Left ventricle myocardium inferior (tissue), 1 donor: ENCODE measurements around the gene ARHGEF7. TPM values are rescaled to one million over a fixed set of nuclear protein-coding genes. Genes with fewer than 3 reads are reported as not detected.
A peak's percentile ranks its signal among the peaks of the same experiment; 100 is the strongest.
"Not testable (repeated sequence)": the region's sequence is repeated elsewhere in the genome, so short reads cannot be mapped to it uniquely, and the experiment has no call there.

Experiments
- DNase-seq: peaks from one replicate; pipeline ENCODE4 v3.0.0-alpha.2; 2020
- H3K27ac ChIP-seq: fragments of 200-600 bp; replicated peaks from 2 replicates; pipeline ENCODE4 v1.8.0; 2021
- H3K27me3 ChIP-seq: fragments of 200-600 bp; 2 replicates; pipeline ENCODE4 v1.8.0; 2021; ENCODE audit warnings: low read depth
- H3K36me3 ChIP-seq: fragments of 200-600 bp; 2 replicates; pipeline ENCODE4 v1.8.0; 2021
- H3K4me1 ChIP-seq: fragments of 200-600 bp; 2 replicates; pipeline ENCODE4 v1.8.0; 2021
- H3K4me3 ChIP-seq: fragments of 200-600 bp; 2 replicates; pipeline ENCODE4 v1.8.0; 2021; ENCODE audit warnings: mild to moderate bottlenecking, moderate library complexity
- H3K9me3 ChIP-seq: fragments of 200-600 bp; replicated peaks from 2 replicates; pipeline ENCODE4 v1.8.0; 2021
- intact Hi-C: fragments of 100-400 bp; cut with micrococcal nuclease; formaldehyde crosslinking; loops from one replicate; pipeline ENCODE4 v1.11.0; 2022
- long read RNA-seq: library from polyadenylated mRNA; unstranded; transcript quantifications from one replicate; pipeline ENCODE4 v2.0.0, GENCODE V29; 2021
- total RNA-seq: library from RNA; stranded (reverse); fragmentation: NEBNext Ultra II Directional; extraction: Animal tissue kit (Norgen Biotek cat#: 25700); gene quantifications from one replicate; pipeline ENCODE4 v1.2.1, GENCODE V29; 2021
- TF ChIP-seq, protein P1 (sequence below): fragments of 200-600 bp; IDR thresholded peaks from 2 replicates; pipeline ENCODE4 v1.8.0; 2021; ENCODE audit warnings: antibody characterized with exemption, mild to moderate bottlenecking, borderline replicate concordance
- donor health status: DM: no; HTN: yes; CAD: no; lungs with severe emphysema.

The ARHGEF7 gene, protein sequence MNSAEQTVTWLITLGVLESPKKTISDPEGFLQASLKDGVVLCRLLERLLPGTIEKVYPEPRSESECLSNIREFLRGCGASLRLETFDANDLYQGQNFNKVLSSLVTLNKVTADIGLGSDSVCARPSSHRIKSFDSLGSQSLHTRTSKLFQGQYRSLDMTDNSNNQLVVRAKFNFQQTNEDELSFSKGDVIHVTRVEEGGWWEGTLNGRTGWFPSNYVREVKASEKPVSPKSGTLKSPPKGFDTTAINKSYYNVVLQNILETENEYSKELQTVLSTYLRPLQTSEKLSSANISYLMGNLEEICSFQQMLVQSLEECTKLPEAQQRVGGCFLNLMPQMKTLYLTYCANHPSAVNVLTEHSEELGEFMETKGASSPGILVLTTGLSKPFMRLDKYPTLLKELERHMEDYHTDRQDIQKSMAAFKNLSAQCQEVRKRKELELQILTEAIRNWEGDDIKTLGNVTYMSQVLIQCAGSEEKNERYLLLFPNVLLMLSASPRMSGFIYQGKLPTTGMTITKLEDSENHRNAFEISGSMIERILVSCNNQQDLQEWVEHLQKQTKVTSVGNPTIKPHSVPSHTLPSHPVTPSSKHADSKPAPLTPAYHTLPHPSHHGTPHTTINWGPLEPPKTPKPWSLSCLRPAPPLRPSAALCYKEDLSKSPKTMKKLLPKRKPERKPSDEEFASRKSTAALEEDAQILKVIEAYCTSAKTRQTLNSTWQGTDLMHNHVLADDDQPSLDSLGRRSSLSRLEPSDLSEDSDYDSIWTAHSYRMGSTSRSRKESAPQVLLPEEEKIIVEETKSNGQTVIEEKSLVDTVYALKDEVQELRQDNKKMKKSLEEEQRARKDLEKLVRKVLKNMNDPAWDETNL
- total RNA-seq, result 35.9 TPM
- long read RNA-seq, partial matches to known transcripts, result 20 of 30 reads
- long read RNA-seq, other reads (novel, unspliced or antisense), result 10 of 30 reads

DNA sequence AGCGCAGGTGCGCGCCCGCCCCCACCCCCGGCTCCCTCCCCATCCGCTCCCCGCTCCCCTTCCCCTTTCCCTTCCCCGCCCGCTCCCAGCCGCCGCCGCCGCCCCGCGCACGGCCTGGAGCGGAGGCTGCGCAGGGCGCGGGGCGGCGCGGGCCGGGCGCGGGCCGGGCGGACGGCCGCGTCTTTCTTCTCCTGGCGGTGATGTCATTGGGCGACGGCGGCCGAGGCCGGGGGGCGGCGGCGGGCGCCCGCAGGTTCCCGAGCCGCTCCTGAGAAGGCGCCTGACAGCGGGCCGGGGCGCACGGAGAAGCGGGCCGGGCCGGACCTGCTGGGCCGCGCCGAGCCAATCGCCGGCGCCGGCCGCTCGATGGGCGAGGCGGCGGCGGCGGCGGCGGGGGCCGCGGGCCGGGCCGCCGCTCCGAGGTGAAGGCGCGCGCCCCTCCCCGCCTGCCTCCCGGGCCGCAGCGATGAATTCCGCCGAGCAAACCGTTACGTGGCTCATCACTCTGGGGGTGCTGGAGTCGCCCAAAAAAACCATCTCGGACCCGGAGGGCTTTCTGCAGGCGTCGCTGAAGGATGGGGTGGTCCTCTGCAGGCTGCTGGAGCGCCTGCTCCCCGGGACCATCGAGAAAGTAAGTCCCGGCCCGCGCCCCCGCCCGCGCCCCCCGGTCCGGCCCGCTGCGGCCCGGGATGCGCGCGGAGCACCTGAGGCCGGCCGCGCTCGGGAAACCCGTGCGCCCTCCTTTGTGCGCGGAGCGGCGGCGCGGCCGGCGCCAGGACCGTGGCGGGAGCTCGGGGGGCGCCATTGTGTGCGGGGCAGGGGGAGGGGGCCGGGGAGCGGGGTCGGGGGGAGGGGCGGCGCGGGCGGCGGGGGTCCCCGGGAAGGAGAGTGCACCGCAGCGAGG, at the start of gene ARHGEF7:
Gene ARHGEF7, plus strand, starts transcription at position 250 of the 904 bp plus-strand sequence. Its CDS starts 217 bp downstream, at position 467.
- DNase-seq, result no peak
- intact Hi-C loops, result no loop called here
- Histone ChIP-seq H3K27me3 (peaks cover 40% of the 10 kb centered on the region), H3K4me3 (peak within 1 kb of the TSS; percentile 77), H3K27ac (peak within 1 kb of the TSS; percentile 92), H3K4me1 (peaks cover 36% of the 10 kb centered on the region), H3K9me3 (no peaks in the 10 kb centered on the region), H3K36me3 (no peaks in the 10 kb centered on the region)
- TF ChIP-seq, protein P1, sequence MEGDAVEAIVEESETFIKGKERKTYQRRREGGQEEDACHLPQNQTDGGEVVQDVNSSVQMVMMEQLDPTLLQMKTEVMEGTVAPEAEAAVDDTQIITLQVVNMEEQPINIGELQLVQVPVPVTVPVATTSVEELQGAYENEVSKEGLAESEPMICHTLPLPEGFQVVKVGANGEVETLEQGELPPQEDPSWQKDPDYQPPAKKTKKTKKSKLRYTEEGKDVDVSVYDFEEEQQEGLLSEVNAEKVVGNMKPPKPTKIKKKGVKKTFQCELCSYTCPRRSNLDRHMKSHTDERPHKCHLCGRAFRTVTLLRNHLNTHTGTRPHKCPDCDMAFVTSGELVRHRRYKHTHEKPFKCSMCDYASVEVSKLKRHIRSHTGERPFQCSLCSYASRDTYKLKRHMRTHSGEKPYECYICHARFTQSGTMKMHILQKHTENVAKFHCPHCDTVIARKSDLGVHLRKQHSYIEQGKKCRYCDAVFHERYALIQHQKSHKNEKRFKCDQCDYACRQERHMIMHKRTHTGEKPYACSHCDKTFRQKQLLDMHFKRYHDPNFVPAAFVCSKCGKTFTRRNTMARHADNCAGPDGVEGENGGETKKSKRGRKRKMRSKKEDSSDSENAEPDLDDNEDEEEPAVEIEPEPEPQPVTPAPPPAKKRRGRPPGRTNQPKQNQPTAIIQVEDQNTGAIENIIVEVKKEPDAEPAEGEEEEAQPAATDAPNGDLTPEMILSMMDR, result no peak

DNA sequence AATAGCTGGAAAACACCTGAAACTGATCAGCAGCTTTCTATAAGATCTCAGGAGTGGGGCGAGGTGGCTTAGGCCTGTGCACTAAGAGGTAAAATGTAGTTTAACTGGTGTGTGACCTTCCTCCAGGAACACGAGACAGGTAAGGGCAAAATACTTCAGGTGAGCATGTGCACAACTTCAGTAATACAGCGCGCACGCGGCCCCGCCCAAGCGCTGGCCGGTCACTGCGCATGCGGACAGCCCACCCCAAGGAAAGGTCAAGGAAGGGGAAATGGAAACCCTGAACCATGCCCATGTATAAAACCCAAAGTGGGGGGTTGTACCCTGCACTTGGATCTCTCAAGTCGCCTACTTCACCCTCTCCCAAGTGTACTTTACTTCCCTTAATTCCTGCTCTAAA, 49.4 kb upstream of the ARHGEF7 start:
- no peak overlapping the region for H3K4me3 ChIP-seq
- no peaks in the 10 kb centered on the region for H3K9me3 ChIP-seq
- peaks cover 12% of the 10 kb centered on the region for H3K4me1 ChIP-seq
- intact Hi-C loops, result loop anchor here (10.0 kb wide), 1 partner anchor 149 kb away; no protein-coding TSS in a partner anchor
- TF ChIP-seq, protein P1, result no peak
- H3K27me3 ChIP-seq, result peaks cover 16% of the 10 kb centered on the region
- DNase-seq, result no peak
- H3K27ac ChIP-seq, result no peak overlapping the region
- no peaks in the 10 kb centered on the region for H3K36me3 ChIP-seq

DNA sequence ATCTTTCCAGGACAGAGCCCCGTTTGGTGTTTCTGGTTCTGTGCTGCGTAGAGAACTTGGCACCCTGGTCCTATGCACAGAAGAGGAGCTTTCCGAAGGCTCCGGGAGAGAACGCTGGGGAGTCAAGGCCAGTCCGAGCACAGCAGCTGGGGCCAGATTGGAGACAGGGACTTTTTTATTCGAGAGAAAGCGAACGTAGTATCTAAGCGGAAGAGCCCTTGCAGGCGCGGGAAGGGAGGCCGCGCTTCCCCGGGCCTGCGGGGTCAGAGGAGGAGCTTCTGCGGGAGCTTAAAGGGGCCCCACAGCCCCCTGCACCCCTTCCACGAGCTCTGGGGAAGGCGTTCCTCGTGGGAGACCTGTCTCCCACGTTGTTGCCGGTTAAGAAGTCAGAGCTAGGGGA, 48.6 kb upstream of the ARHGEF7 start:
- intact Hi-C loops, result loop anchor here (10.0 kb wide), 1 partner anchor 148 kb away; no protein-coding TSS in a partner anchor
- H3K4me1 ChIP-seq, result peaks cover 12% of the 10 kb centered on the region
- peak overlapping the region; percentile 81 for H3K4me3 ChIP-seq
- DNase-seq, result peak; percentile 30
- no peaks in the 10 kb centered on the region for H3K36me3 ChIP-seq
- H3K9me3 ChIP-seq, result peaks cover 8% of the 10 kb centered on the region
- peaks cover 16% of the 10 kb centered on the region for H3K27me3 ChIP-seq
- peak overlapping the region; percentile 72 for H3K27ac ChIP-seq
- TF ChIP-seq, protein P1, result no peak

DNA sequence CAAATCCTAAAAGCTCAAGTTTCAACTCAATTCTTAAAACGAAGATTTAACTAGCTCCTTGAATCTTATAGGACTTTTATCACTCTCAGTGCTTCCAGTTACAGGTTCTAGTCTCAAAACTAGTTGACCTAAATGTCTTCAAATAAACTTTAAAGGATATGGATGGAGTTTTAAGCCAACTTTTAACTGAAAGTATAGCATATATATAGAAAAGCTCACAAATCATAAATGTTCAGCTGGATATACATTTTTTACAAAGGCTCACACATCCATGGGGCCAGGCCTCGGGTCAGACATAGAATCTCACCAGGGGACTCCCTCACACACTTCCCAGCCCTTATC, 47.1 kb upstream of the ARHGEF7 start:
- Histone ChIP-seq H3K27ac (no peak overlapping the region), H3K9me3 (peaks cover 23% of the 10 kb centered on the region), H3K4me3 (peak overlapping the region; percentile 81), H3K36me3 (no peaks in the 10 kb centered on the region), H3K27me3 (peaks cover 16% of the 10 kb centered on the region), H3K4me1 (peaks cover 12% of the 10 kb centered on the region)
- intact Hi-C loops, result loop anchor here (10.0 kb wide), 1 partner anchor 147 kb away; no protein-coding TSS in a partner anchor
- DNase-seq, result no peak
- TF ChIP-seq, protein P1, result peak; percentile 4

DNA sequence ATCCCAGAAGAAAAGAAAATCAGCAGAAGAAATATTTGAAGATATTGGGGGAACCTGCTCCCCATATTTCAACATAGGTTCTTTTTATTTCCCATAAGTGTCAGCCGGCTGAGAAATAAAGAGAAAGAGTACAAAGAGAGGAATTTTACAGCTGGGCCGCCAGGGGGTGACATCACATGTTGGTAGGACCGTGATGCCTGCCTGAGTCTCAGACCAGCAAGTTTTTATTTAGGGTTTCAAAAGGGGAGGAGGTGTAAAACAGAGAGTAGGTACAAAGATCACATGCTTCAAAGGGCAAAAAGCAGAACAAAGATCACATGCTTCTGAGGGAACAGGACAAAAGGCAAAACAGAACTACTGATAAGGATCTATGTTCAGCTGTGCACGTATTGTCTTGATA, 44.0 kb upstream of the ARHGEF7 start:
- H3K36me3 ChIP-seq, DNase-seq, H3K27ac ChIP-seq, H3K4me3 ChIP-seq, H3K27me3 ChIP-seq, intact Hi-C loops: not testable (repeated sequence)
- Histone ChIP-seq H3K9me3 (peaks cover 52% of the 10 kb centered on the region), H3K4me1 (peaks cover 12% of the 10 kb centered on the region)

DNA sequence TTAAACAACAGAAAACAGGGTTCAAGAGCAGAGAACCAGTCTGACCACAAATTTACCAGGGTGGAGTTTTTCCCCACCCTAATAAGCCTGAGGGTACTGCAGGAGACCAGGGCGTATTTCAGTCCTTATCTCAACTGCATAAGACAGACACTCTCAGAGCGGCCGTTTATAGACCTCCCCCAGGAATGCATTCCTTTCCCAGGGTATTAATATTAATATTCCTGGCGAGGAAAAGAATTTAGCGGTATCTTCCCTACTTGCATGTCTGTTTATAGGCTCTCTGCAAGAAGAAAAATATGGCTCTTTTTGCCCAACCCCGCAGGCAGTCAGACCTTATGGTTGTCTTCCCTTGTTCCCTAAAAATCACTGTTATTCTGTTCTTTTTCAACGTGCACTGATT, 43.6 kb upstream of the ARHGEF7 start:
- H3K9me3 ChIP-seq, result peaks cover 52% of the 10 kb centered on the region
- H3K27me3 ChIP-seq, H3K27ac ChIP-seq, H3K4me3 ChIP-seq, H3K36me3 ChIP-seq, DNase-seq, intact Hi-C loops: not testable (repeated sequence)
- peaks cover 11% of the 10 kb centered on the region for H3K4me1 ChIP-seq
